Measurements from ENCODE around the gene SPATA20. TPM values are rescaled to one million over a fixed set of nuclear protein-coding genes. Genes with fewer than 3 reads are reported as not detected.

Gene SPATA20
- total RNA-seq, 2 experiments from 2014 or later, result 31.3 to 33.1 TPM

GRCh38 chr17:50539762-50540559 lies 7.0 kb upstream of the SPATA20 start:
- H3K27me3 Mint-ChIP-seq, result peaks cover 16% of the 10 kb centered on the region
- POLR2A ChIA-PET, result no interaction called here
- H3K4me1 Mint-ChIP-seq, result peaks cover 13% of the 10 kb centered on the region
- no peak for DNase-seq
- H3K36me3 Mint-ChIP-seq, result no peaks in the 10 kb centered on the region
- no peak for ATAC-seq (ENCODE audit: low read depth)
- H3K4me3 Mint-ChIP-seq, result no peak overlapping the region
- H3K9me3 Mint-ChIP-seq, result no peaks in the 10 kb centered on the region
- no peak overlapping the region for H3K27ac Mint-ChIP-seq

GRCh38 chr17:50540560-50541401 lies 6.2 kb upstream of the SPATA20 start:
- H3K4me3 Mint-ChIP-seq, result peak overlapping the region; percentile 80
- H3K9me3 Mint-ChIP-seq, result no peaks in the 10 kb centered on the region
- peaks cover 15% of the 10 kb centered on the region for H3K27me3 Mint-ChIP-seq
- POLR2A ChIA-PET, result interaction anchor here (1.9 kb wide), 1 partner anchor 20 kb away, joined by 10 read pairs; the partner anchor contains the start of gene CACNA1G
- no peak for DNase-seq
- peaks cover 13% of the 10 kb centered on the region for H3K4me1 Mint-ChIP-seq
- no peaks in the 10 kb centered on the region for H3K36me3 Mint-ChIP-seq
- no peak for ATAC-seq (ENCODE audit: low read depth)
- H3K27ac Mint-ChIP-seq, result no peak overlapping the region

- Mint-ChIP-seq H3K9me3 (no peaks in the 10 kb centered on the region), H3K4me3 (peak overlapping the region; percentile 80), H3K27ac (no peak overlapping the region), H3K4me1 (peaks cover 15% of the 10 kb centered on the region), H3K27me3 (peaks cover 15% of the 10 kb centered on the region), H3K36me3 (no peaks in the 10 kb centered on the region)
- ATAC-seq (ENCODE audit: low read depth), result no peak
- DNase-seq, result no peak
- POLR2A ChIA-PET, result interaction anchor here (1.2 to 1.9 kb wide), 2 partner anchors 12 to 19 kb away, joined by 4 to 10 read pairs; partner anchors contain the start of gene CACNA1G
Measured at GRCh38 chr17:50541402-50541715, 5.6 kb upstream of the SPATA20 start.

GRCh38 chr17:50541716-50542688 lies 5.0 kb upstream of the SPATA20 start:
- Mint-ChIP-seq H3K27ac (peak overlapping the region; percentile 47), H3K9me3 (no peaks in the 10 kb centered on the region), H3K4me3 (peak overlapping the region; percentile 80), H3K4me1 (peaks cover 17% of the 10 kb centered on the region), H3K27me3 (peaks cover 15% of the 10 kb centered on the region), H3K36me3 (no peaks in the 10 kb centered on the region)
- peak; percentile 94 for DNase-seq
- ATAC-seq (ENCODE audit: low read depth), result peak; percentile 84
- POLR2A ChIA-PET, result interaction anchor here (1.1 to 1.9 kb wide), 3 partner anchors 11 to 324 kb away, joined by 4 to 10 read pairs (median 5); partner anchors contain the start of genes CACNA1G and TOB1

- no peak for ATAC-seq (ENCODE audit: low read depth)
- POLR2A ChIA-PET, result interaction anchor here (0.6 to 1.9 kb wide), 4 partner anchors 10 to 323 kb away, joined by 3 to 10 read pairs (median 4); partner anchors contain the start of genes CACNA1G and TOB1
- Mint-ChIP-seq H3K4me1 (peaks cover 20% of the 10 kb centered on the region), H3K9me3 (no peaks in the 10 kb centered on the region), H3K27ac (no peak overlapping the region), H3K36me3 (no peaks in the 10 kb centered on the region), H3K27me3 (peaks cover 15% of the 10 kb centered on the region), H3K4me3 (peak overlapping the region; percentile 80)
- no peak for DNase-seq
Measured at GRCh38 chr17:50542795-50543774, 3.9 kb upstream of the SPATA20 start.

GRCh38 chr17:50544516-50544915 lies 2.5 kb upstream of the SPATA20 start:
- ATAC-seq (ENCODE audit: low read depth) (no peak), DNase-seq (no peak)
- Mint-ChIP-seq H3K4me3 (no peak overlapping the region), H3K27me3 (peaks cover 15% of the 10 kb centered on the region), H3K27ac (no peak overlapping the region), H3K4me1 (peaks cover 20% of the 10 kb centered on the region), H3K36me3 (no peaks in the 10 kb centered on the region), H3K9me3 (no peaks in the 10 kb centered on the region)
- POLR2A ChIA-PET, result interaction anchor here (0.9 kb wide), 1 partner anchor 16 kb away, joined by 3 read pairs; no protein-coding TSS in a partner anchor

GRCh38 chr17:50545311-50545710 lies 1.7 kb upstream of the SPATA20 start:
- POLR2A ChIA-PET, result no interaction called here
- peaks cover 15% of the 10 kb centered on the region for H3K27me3 Mint-ChIP-seq
- no peak overlapping the region for H3K27ac Mint-ChIP-seq
- no peak for ATAC-seq (ENCODE audit: low read depth)
- no peak overlapping the region for H3K4me3 Mint-ChIP-seq
- no peak for DNase-seq
- H3K4me1 Mint-ChIP-seq, result peaks cover 15% of the 10 kb centered on the region
- H3K36me3 Mint-ChIP-seq, result no peaks in the 10 kb centered on the region
- H3K9me3 Mint-ChIP-seq, result no peaks in the 10 kb centered on the region

GRCh38 chr17:50546701-50547034 lies 306 bp upstream of the SPATA20 start:
- peak overlapping the region; percentile 48 for H3K27ac Mint-ChIP-seq
- peaks cover 14% of the 10 kb centered on the region for H3K4me1 Mint-ChIP-seq
- DNase-seq, result no peak
- H3K27me3 Mint-ChIP-seq, result peaks cover 15% of the 10 kb centered on the region
- H3K36me3 Mint-ChIP-seq, result no peaks in the 10 kb centered on the region
- no peaks in the 10 kb centered on the region for H3K9me3 Mint-ChIP-seq
- peak overlapping the region; percentile 86 for H3K4me3 Mint-ChIP-seq
- POLR2A ChIA-PET, result interaction anchor here (1.0 to 1.1 kb wide), 2 partner anchors 79 to 234 kb away, joined by 4 read pairs; no protein-coding TSS in a partner anchor
- ATAC-seq (ENCODE audit: low read depth), result no peak

GRCh38 chr17:50547736-50548083 lies 736 bp downstream of the SPATA20 start:
- no peak for ATAC-seq (ENCODE audit: low read depth)
- H3K27me3 Mint-ChIP-seq, result peaks cover 15% of the 10 kb centered on the region
- POLR2A ChIA-PET, result interaction anchor here (1.0 to 1.2 kb wide), 2 partner anchors 44 to 159 kb away, joined by 3 read pairs; no protein-coding TSS in a partner anchor
- peaks cover 10% of the 10 kb centered on the region for H3K4me1 Mint-ChIP-seq
- no peaks in the 10 kb centered on the region for H3K9me3 Mint-ChIP-seq
- peak overlapping the region; percentile 86 for H3K4me3 Mint-ChIP-seq
- peak overlapping the region; percentile 85 for H3K27ac Mint-ChIP-seq
- no peaks in the 10 kb centered on the region for H3K36me3 Mint-ChIP-seq
- no peak for DNase-seq

- DNase-seq (no peak), ATAC-seq (ENCODE audit: low read depth) (no peak)
- no peaks in the 10 kb centered on the region for H3K36me3 Mint-ChIP-seq
- no peaks in the 10 kb centered on the region for H3K9me3 Mint-ChIP-seq
- H3K4me1 Mint-ChIP-seq, result peaks cover 10% of the 10 kb centered on the region
- peak overlapping the region; percentile 2 for H3K4me3 Mint-ChIP-seq
- H3K27me3 Mint-ChIP-seq, result peaks cover 15% of the 10 kb centered on the region
- POLR2A ChIA-PET, result interaction anchor here (1.2 kb wide), 1 partner anchor 158 kb away, joined by 3 read pairs; no protein-coding TSS in a partner anchor
- H3K27ac Mint-ChIP-seq, result no peak overlapping the region
Measured at GRCh38 chr17:50548831-50549230, 1.9 kb downstream of the SPATA20 start.

GRCh38 chr17:50549256-50549941 lies 2.4 kb downstream of the SPATA20 start:
- Mint-ChIP-seq H3K27me3 (peaks cover 11% of the 10 kb centered on the region), H3K4me1 (peaks cover 9% of the 10 kb centered on the region), H3K36me3 (no peaks in the 10 kb centered on the region), H3K27ac (no peak overlapping the region), H3K4me3 (peak overlapping the region; percentile 2), H3K9me3 (no peaks in the 10 kb centered on the region)
- no peak for ATAC-seq (ENCODE audit: low read depth)
- POLR2A ChIA-PET, result no interaction called here
- DNase-seq, result no peak

Measured in activated naive CD8-positive, alpha-beta T cell treated with anti-CD3 and anti-CD28 coated beads, Interleukin-2, amount 10 ng/mL, durations not matched to agents 7 days and 5 days (primary cell).